Parathyroid adenoma (tissue), 2 donors: Measurements from ENCODE around the gene GPS2.

Source experiments
- H2AFZ ChIP-seq: fragments of 300-600 bp; sonication (generic); one replicate; pipeline ENCODE4 v1.7.0; 2017; ENCODE audit warnings: antibody characterized with exemption, mild to moderate bottlenecking
- H3K27ac ChIP-seq: fragments of 300-600 bp; sonication (generic); one replicate; pipeline ENCODE4 v1.7.0; 2017
- H3K27me3 ChIP-seq: fragments of 300-600 bp; sonication (generic); one replicate; pipeline ENCODE4 v1.7.0; 2017; ENCODE audit warnings: low read length; ENCODE audit not compliant: control insufficient read depth, insufficient read depth
- H3K36me3 ChIP-seq: fragments of 300-600 bp; sonication (generic); one replicate; pipeline ENCODE4 v1.7.0; 2017; ENCODE audit warnings: low read length; ENCODE audit not compliant: control insufficient read depth, insufficient read depth
- H3K4me1 ChIP-seq: fragments of 300-600 bp; sonication (generic); one replicate; pipeline ENCODE4 v1.7.0; 2017; ENCODE audit warnings: control low read depth
- H3K4me2 ChIP-seq: fragments of 300-600 bp; sonication (generic); one replicate; pipeline ENCODE4 v1.7.0; 2017; ENCODE audit warnings: low read length
- H3K4me3 ChIP-seq: fragments of 300-600 bp; sonication (generic); one replicate; pipeline ENCODE4 v1.7.0; 2017; ENCODE audit warnings: low read depth, low read length
- H3K79me2 ChIP-seq: fragments of 300-600 bp; sonication (generic); one replicate; pipeline ENCODE4 v1.7.0; 2017; ENCODE audit warnings: control low read depth
- H3K9ac ChIP-seq: fragments of 300-600 bp; sonication (generic); one replicate; pipeline ENCODE4 v1.7.0; 2017; ENCODE audit warnings: mild to moderate bottlenecking
- H3K9me3 ChIP-seq: fragments of 300-600 bp; sonication (generic); one replicate; pipeline ENCODE4 v1.7.0; 2017; ENCODE audit warnings: low read length; ENCODE audit not compliant: control insufficient read depth
- TF ChIP-seq, protein P1 (sequence below): fragments of 300-600 bp; sonication (generic); IDR thresholded peaks from one replicate; pipeline ENCODE4 v1.7.0; 2017; ENCODE audit warnings: antibody characterized with exemption, mild to moderate bottlenecking
- donor health status: primary hyperparathyroidism.

Gene GPS2

DNA sequence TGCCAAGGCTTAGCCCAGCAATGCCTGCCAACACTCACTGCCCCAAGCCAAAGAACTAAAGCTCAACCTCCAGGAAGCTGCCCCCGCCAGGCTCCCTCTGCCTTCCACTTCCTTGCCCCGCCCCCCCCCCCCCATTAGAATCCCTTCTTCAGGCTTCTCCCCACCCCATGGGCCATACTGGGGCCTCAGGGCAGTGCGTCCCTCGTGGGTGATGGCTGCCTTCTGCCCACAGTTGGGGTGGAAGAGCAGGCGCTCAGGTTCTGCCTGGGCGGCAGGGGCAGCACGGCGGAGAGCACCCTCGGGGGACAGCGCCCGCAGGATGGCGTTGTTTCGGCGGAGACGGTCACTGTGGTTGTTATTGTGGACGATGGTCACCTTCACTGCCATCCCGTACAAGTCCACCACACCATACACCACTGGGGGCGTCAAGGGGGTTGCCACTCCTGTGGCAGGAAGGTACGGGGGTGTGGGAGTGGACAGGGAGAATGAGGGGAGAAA, 9.9 kb upstream of the GPS2 start:
- Histone ChIP-seq H3K4me2 (no peak overlapping the region), H3K27me3 (no peaks in the 10 kb centered on the region), H3K79me2 (peaks cover 7% of the 10 kb centered on the region), H3K9ac (no peak overlapping the region), H3K36me3 (no peaks in the 10 kb centered on the region), H3K4me3 (no peak overlapping the region), H2AFZ (no peak overlapping the region), H3K4me1 (peaks cover 6% of the 10 kb centered on the region), H3K9me3 (no peaks in the 10 kb centered on the region), H3K27ac (no peak overlapping the region)
- TF ChIP-seq, protein P1, sequence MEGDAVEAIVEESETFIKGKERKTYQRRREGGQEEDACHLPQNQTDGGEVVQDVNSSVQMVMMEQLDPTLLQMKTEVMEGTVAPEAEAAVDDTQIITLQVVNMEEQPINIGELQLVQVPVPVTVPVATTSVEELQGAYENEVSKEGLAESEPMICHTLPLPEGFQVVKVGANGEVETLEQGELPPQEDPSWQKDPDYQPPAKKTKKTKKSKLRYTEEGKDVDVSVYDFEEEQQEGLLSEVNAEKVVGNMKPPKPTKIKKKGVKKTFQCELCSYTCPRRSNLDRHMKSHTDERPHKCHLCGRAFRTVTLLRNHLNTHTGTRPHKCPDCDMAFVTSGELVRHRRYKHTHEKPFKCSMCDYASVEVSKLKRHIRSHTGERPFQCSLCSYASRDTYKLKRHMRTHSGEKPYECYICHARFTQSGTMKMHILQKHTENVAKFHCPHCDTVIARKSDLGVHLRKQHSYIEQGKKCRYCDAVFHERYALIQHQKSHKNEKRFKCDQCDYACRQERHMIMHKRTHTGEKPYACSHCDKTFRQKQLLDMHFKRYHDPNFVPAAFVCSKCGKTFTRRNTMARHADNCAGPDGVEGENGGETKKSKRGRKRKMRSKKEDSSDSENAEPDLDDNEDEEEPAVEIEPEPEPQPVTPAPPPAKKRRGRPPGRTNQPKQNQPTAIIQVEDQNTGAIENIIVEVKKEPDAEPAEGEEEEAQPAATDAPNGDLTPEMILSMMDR = no peak

DNA sequence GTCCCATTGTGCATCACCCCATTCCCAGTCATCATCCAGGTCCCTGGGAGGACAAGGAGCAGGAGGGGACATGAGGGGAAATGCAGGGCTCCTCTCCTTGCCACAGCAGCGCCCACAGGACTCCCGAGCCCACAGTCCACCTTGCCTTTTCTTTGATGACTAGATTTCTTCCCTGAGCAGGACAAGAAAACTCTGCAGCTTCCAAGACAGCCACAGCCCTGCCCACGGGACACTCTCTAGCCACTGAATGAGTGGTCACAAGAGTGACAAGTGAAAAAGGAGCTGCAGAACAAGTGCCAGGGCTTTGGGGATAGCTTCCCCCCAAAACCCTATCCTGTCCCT, 9.2 kb upstream of the GPS2 start:
- TF ChIP-seq, protein P1 = no peak
- H3K9me3 ChIP-seq = no peaks in the 10 kb centered on the region
- H2AFZ ChIP-seq = no peak overlapping the region

DNA sequence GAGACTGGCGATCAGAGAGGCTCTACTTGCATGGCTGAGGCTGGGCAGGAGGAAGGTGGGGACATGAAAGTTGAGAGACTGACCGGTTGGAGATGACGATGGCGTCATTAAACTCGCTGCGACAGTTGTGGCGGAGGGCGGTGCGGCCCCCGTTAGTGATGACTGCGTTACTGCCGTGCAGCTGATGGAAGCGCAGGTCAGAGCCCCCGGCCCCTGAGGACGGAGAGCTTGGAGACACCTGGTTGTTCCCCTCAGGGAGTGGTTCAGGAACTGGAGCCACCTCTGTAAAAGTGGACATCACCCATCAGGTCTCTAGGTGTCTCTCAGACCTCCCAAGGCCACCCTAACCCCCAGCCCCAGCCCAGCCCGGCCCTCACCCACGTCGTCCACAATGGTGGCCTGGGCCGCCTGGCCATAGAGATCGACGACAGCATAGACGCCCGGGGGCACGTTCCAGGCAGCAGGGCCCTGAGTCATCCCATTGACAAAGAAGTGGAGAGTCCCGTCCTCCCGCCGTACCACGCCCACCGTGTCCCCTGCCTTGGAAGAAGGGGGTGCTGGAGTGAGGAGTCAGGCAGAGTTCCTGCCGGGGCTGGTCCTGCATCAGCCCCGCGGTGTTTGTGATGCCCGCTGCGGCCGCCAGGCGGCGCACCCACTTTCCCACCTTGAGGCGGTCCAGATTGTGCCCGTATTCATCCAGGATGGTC, 8.7 kb upstream of the GPS2 start:
- no peak overlapping the region for H2AFZ ChIP-seq
- no peaks in the 10 kb centered on the region for H3K9me3 ChIP-seq
- TF ChIP-seq, protein P1 = peak; percentile 69
- H3K4me2 ChIP-seq = no peak overlapping the region
- peaks cover 6% of the 10 kb centered on the region for H3K4me1 ChIP-seq
- no peaks in the 10 kb centered on the region for H3K36me3 ChIP-seq
- H3K9ac ChIP-seq = no peak overlapping the region
- no peak overlapping the region for H3K27ac ChIP-seq
- no peak overlapping the region for H3K4me3 ChIP-seq
- no peaks in the 10 kb centered on the region for H3K27me3 ChIP-seq
- peaks cover 7% of the 10 kb centered on the region for H3K79me2 ChIP-seq

More for the DNA sequence above, 9.2 kb upstream of the GPS2 start:
- Histone ChIP-seq H3K36me3 (no peaks in the 10 kb centered on the region), H3K4me2 (no peak overlapping the region), H3K27ac (no peak overlapping the region), H3K9ac (no peak overlapping the region), H3K4me1 (peaks cover 6% of the 10 kb centered on the region), H3K27me3 (no peaks in the 10 kb centered on the region), H3K79me2 (peaks cover 7% of the 10 kb centered on the region), H3K4me3 (no peak overlapping the region)

DNA sequence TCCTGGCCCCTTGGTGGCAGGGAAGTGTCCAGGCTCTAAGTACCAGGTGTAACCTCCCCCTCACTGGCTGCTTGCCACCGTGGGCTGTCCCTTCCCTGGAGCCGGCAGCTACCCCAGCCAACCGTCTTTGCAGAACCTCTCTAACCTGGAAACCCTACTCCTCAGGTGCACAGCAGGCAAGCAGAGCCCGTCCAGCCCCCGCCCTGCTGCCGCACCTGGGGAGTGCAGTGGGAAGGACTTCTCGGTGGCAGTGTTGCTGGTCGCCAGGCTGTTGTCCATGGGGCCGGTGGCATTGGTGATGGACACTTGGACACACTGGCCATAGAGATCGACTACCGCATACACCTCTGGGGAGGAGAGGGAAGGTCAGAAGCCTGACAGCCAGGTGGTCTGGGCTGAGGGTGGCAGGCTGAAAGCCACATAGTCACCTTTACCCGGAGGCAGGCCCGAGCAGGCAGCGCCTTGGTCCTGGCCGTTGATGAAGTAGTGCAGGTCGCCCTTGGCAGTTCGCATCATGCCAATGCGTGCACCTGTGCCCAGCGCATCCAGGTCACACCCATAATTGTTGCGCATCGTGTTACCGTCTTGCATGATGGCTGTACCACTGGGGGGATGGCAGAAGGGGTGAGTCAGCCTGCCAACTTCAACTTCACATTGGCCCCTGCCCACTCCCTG, 7.5 kb upstream of the GPS2 start:
- Histone ChIP-seq H2AFZ (no peak overlapping the region), H3K4me3 (no peak overlapping the region), H3K9ac (no peak overlapping the region), H3K36me3 (no peaks in the 10 kb centered on the region), H3K79me2 (peaks cover 7% of the 10 kb centered on the region), H3K9me3 (no peaks in the 10 kb centered on the region), H3K4me2 (no peak overlapping the region), H3K27me3 (no peaks in the 10 kb centered on the region), H3K4me1 (no peaks in the 10 kb centered on the region), H3K27ac (no peak overlapping the region)
- TF ChIP-seq, protein P1 = no peak
